HepG2 (cell line): ENCODE results near the gene EPX. TPM values are rescaled to one million over a fixed set of nuclear protein-coding genes. Genes with fewer than 3 reads are reported as not detected.

Source experiments
- GPN1 ChIP-seq: sonication (generic); formaldehyde crosslinking; IDR thresholded peaks from 2 replicates; pipeline ENCODE4 v1.5.1; 2020; ENCODE audit warnings: missing genetic modification reagents, borderline replicate concordance
- HNRNPK ChIP-seq: fragments of 200-400 bp; formaldehyde crosslinking; IDR thresholded peaks from 2 replicates; pipeline ENCODE4 v1.6.1; 2018; ENCODE audit warnings: low read length, low read depth, moderate library complexity, mild to moderate bottlenecking; ENCODE audit not compliant: poor library complexity, severe bottlenecking
- KDM5B ChIP-seq: sonication (generic); formaldehyde crosslinking; IDR thresholded peaks from 2 replicates; pipeline ENCODE4 v1.4.0; 2020; ENCODE audit warnings: missing genetic modification reagents, mild to moderate bottlenecking, borderline replicate concordance
- NFYC ChIP-seq: IDR thresholded peaks from 2 replicates; pipeline ENCODE4 v1.6.1; 2016; ENCODE audit warnings: missing genetic modification reagents, missing compliant biosample characterization
- SNAPC4 ChIP-seq: sonication (generic); formaldehyde crosslinking; IDR thresholded peaks from 2 replicates; pipeline ENCODE4 v1.4.0; 2020; ENCODE audit warnings: mild to moderate bottlenecking, missing genetic modification reagents
- TFDP1 ChIP-seq: IDR thresholded peaks from 2 replicates; pipeline ENCODE4 v1.6.1; 2016; ENCODE audit warnings: missing compliant biosample characterization, missing genetic modification reagents, borderline replicate concordance
- YY1 ChIP-seq: IDR thresholded peaks from 2 replicates; pipeline ENCODE4 v1.6.1; 2011; ENCODE audit warnings: low read length, low read depth, moderate library complexity, mild to moderate bottlenecking; ENCODE audit not compliant: insufficient read depth, insufficient replicate concordance
- ZMAT3 ChIP-seq: sonication (generic); formaldehyde crosslinking; conservative IDR thresholded peaks from 2 replicates; pipeline ENCODE4 v1.7.0; 2021; ENCODE audit warnings: missing genetic modification reagents
- ZNF549 ChIP-seq: sonication (generic); formaldehyde crosslinking; IDR thresholded peaks from 2 replicates; pipeline ENCODE4 v1.5.0; 2020; ENCODE audit warnings: missing genetic modification reagents
- ZNF7 ChIP-seq: IDR thresholded peaks from 2 replicates; pipeline ENCODE4 v1.6.1; 2016; ENCODE audit warnings: missing biosample characterization, missing genetic modification reagents
- ZNF792 ChIP-seq: IDR thresholded peaks from 2 replicates; pipeline ENCODE4 v1.6.1; 2016
- polyA plus RNA-seq, 8 experiments: library from polyadenylated mRNA; depleted of rRNA in 3 of 8; stranded (reverse) in 7 of 8; unstranded in 1 of 8; fragments of >200 nt; fragmentation: Illumina TruSeq in 4 of 8; extraction: Trizol in 4 of 8; gene quantifications; 2 replicates each; pipeline versions ENCODE4 v1.2.1 to v1.2.3, GENCODE V29; 2011 to 2016; ENCODE audit warnings: low read depth in 4 of 8, missing spikeins in 1 of 8, mixed read lengths in 1 of 8; ENCODE audit not compliant: insufficient read depth in 1 of 8
- total RNA-seq, 5 experiments: library from RNA; depleted of rRNA; stranded (reverse); fragments of >200 nt; fragmentation: Illumina TruSeq; extraction: Trizol; gene quantifications; 2 replicates each; pipeline ENCODE4 v1.2.3, GENCODE V29; 2016; ENCODE audit warnings: low read depth in 1 of 5
- TF ChIP-seq, protein P1 (sequence below): sonication (generic); formaldehyde crosslinking; IDR thresholded peaks from 2 replicates; pipeline ENCODE4 v1.4.0; 2020; ENCODE audit warnings: mild to moderate bottlenecking, missing genetic modification reagents
- TF ChIP-seq, protein P2 (sequence below): IDR thresholded peaks from 2 replicates; pipeline ENCODE4 v1.6.1; 2016

The EPX gene
- total and polyA plus RNA-seq, 2 of the 13 experiments (the other 11 are each of a cell fraction or from before 2014, with no cell fraction given): not detected

GRCh38 chr17:58219007-58219788 lies 26.7 kb downstream of the EPX start, which contains the start of gene MKS1 (continued):
- TF ChIP-seq ZNF549 (CRISPR knock-in tag): no peak
- TF ChIP-seq NFYC (CRISPR knock-in tag): peak; percentile 44; the same call in 1 of the 2 replicates
- TF ChIP-seq, protein P1, sequence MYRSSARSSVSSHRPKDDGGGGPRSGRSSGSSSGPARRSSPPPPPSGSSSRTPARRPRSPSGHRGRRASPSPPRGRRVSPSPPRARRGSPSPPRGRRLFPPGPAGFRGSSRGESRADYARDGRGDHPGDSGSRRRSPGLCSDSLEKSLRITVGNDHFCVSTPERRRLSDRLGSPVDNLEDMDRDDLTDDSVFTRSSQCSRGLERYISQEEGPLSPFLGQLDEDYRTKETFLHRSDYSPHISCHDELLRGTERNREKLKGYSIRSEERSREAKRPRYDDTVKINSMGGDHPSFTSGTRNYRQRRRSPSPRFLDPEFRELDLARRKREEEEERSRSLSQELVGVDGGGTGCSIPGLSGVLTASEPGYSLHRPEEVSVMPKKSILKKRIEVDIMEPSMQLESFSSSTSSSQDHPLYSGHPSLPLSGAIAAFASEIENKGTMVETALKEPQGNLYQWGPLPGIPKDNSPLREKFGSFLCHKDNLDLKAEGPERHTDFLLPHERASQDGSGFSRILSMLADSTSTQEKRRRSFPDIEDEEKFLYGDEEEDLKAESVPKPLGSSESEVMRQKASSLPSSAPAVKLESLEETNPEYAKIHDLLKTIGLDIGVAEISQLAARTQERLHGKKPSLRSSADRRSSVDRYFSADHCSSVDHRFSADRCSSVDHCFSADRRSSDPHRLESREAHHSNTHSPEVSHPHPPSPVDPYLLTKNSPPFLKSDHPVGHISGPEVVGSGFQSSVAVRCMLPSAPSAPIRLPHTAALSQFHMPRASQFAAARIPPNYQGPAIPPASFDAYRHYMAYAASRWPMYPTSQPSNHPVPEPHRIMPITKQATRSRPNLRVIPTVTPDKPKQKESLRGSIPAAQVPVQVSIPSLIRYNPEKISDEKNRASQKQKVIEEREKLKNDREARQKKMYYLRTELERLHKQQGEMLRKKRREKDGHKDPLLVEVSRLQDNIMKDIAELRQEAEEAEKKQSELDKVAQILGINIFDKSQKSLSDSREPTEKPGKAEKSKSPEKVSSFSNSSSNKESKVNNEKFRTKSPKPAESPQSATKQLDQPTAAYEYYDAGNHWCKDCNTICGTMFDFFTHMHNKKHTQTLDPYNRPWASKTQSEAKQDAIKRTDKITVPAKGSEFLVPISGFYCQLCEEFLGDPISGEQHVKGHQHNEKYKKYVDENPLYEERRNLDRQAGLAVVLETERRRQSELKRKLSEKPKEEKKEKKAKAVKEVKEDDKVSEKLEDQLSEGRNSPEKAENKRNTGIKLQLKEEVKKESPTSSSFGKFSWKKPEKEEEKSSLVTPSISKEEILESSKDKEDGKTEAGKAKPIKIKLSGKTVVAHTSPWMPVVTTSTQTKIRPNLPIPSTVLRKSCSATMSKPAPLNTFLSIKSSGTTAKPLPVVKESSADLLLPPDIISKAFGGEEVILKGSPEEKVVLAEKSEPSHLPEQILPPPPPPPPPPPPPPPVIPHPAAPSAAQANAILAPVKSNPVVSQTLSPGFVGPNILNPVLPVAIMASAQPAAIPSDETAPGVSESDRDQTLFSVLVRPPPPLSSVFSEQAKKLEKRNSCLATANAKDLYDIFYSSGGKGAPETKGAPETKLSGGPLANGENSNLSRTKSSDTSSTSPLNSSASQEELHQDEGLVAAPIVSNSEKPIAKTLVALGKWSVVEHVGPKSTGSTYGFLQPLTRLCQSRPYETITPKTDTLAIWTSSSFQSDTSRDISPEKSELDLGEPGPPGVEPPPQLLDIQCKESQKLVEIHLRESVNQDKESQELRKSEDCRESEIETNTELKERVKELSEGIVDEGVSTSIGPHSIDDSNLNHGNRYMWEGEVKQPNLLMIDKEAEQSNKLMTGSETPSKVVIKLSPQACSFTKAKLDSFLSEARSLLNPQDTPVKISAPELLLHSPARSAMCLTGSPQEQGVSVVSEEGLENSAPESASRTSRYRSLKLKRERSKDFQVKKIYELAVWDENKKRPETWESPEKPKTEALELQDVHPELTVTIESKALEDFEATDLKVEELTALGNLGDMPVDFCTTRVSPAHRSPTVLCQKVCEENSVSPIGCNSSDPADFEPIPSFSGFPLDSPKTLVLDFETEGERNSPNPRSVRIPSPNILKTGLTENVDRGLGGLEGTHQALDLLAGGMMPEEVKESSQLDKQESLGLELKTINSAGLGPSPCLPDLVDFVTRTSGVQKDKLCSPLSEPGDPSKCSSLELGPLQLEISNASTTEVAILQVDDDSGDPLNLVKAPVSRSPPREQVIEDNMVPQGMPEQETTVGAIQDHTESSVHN (CRISPR knock-in tag): no peak
- 0 out of 2 replicates have a peak, but pooled peaks have one; percentile 9 for TF ChIP-seq ZNF7
- peak; percentile 81; the same call in 1 of the 2 replicates for TF ChIP-seq TFDP1 (CRISPR knock-in tag)
- TF ChIP-seq, protein P2, sequence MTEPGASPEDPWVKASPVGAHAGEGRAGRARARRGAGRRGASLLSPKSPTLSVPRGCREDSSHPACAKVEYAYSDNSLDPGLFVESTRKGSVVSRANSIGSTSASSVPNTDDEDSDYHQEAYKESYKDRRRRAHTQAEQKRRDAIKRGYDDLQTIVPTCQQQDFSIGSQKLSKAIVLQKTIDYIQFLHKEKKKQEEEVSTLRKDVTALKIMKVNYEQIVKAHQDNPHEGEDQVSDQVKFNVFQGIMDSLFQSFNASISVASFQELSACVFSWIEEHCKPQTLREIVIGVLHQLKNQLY (CRISPR knock-in tag): no peak
- peak; percentile 82; the same call in 1 of the 2 replicates for TF ChIP-seq SNAPC4 (CRISPR knock-in tag)
- peak; percentile 77; the same call in 1 of the 2 replicates for TF ChIP-seq ZNF792 (CRISPR knock-in tag)
- TF ChIP-seq HNRNPK: no peak
- TF ChIP-seq ZMAT3 (CRISPR knock-in tag): peak; percentile 87; the same call in 1 of the 2 replicates
- TF ChIP-seq KDM5B: peak; percentile 88
- TF ChIP-seq GPN1: no peak
- peak; percentile 98 for TF ChIP-seq YY1
